Suprapubic skin (tissue), 4 donors: ENCODE measurements around the gene CAND1. TPM values are rescaled to one million over a fixed set of nuclear protein-coding genes. Genes with fewer than 3 reads are reported as not detected.

Source experiments
- DNase-seq, 2 donors: peaks; one replicate each; pipeline ENCODE4 v3.0.0-alpha.2; 2019; ENCODE audit warnings: low spot score in 2 of 2
- H3K27ac ChIP-seq: fragments of 200-600 bp; sonication (generic); one replicate; pipeline ENCODE4 v1.5.1; 2019
- H3K27me3 ChIP-seq: fragments of 200-600 bp; sonication (generic); one replicate; pipeline ENCODE4 v1.5.1; 2019
- H3K36me3 ChIP-seq: fragments of 200-600 bp; sonication (generic); one replicate; pipeline ENCODE4 v1.5.1; 2019
- H3K4me1 ChIP-seq: fragments of 200-600 bp; sonication (generic); one replicate; pipeline ENCODE4 v1.5.1; 2019
- H3K4me3 ChIP-seq: fragments of 200-600 bp; sonication (generic); one replicate; pipeline ENCODE4 v1.5.1; 2019; ENCODE audit warnings: mild to moderate bottlenecking
- H3K9me3 ChIP-seq: fragments of 200-600 bp; sonication (generic); one replicate; pipeline ENCODE4 v1.5.1; 2019
- EP300 ChIP-seq: sonication (generic); formaldehyde crosslinking; IDR thresholded peaks from one replicate; pipeline ENCODE4 v1.6.1; 2017; ENCODE audit warnings: antibody characterized with exemption
- POLR2A ChIP-seq, 2 donors: fragments of 450-650 bp; IDR thresholded peaks; one replicate each; pipeline ENCODE4 v1.6.1; 2017; ENCODE audit warnings: antibody characterized with exemption in 2 of 2, mild to moderate bottlenecking in 2 of 2, moderate library complexity in 2 of 2
- POLR2AphosphoS5 ChIP-seq, 3 donors: sonication (generic); formaldehyde crosslinking; IDR thresholded peaks; one replicate each; pipeline ENCODE4 v1.6.1; 2017; ENCODE audit warnings: antibody characterized with exemption in 3 of 3
- WGBS: methylation state at CpG from one replicate; pipeline ENCODE4 v1.1.5; 2018; 5-methylcytosine and 5-hydroxymethylcytosine counted together
- total RNA-seq, 4 donors: library from RNA; depleted of rRNA; stranded (reverse); fragments of >200 nt; gene quantifications; one replicate each; pipeline ENCODE4 v1.1.0, GENCODE V29; 2016
- TF ChIP-seq, protein P1 (sequence below), 2 donors: fragments of 200-600 bp in 1 of 2; fragments of 450-650 bp in 1 of 2; sonication (generic) in 1 of 2; IDR thresholded peaks; one replicate each; pipeline ENCODE4 v1.5.1; 2016 to 2019; ENCODE audit warnings: antibody characterized with exemption in 2 of 2, mild to moderate bottlenecking in 1 of 2, moderate library complexity in 1 of 2

Gene CAND1
- total RNA-seq, 4 donors from 2014 or later, result 62.9 to 131 (median 72.3) TPM

DNA sequence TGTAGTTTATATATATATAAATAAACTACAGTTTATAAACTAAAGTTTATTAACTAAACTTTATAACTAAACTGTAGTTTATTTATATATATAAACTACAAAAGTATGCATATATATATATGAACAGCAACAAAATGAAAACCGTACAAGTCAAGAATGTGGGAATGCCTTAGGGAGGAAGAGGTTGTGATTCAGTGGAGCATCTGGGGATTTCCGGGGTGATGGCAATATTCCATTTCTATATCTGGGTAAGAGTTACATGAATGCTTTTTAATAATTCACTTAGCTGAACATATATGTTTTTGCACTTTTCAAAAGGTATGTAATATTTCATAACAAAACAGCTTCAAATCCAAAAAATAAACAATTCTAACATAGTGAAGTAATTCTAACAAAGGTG, 30.1 kb upstream of the CAND1 start:
- no peak for TF ChIP-seq POLR2AphosphoS5 (IDR thresholded peaks at IDR 0.05)
- no peak for TF ChIP-seq EP300
- TF ChIP-seq, protein P1, sequence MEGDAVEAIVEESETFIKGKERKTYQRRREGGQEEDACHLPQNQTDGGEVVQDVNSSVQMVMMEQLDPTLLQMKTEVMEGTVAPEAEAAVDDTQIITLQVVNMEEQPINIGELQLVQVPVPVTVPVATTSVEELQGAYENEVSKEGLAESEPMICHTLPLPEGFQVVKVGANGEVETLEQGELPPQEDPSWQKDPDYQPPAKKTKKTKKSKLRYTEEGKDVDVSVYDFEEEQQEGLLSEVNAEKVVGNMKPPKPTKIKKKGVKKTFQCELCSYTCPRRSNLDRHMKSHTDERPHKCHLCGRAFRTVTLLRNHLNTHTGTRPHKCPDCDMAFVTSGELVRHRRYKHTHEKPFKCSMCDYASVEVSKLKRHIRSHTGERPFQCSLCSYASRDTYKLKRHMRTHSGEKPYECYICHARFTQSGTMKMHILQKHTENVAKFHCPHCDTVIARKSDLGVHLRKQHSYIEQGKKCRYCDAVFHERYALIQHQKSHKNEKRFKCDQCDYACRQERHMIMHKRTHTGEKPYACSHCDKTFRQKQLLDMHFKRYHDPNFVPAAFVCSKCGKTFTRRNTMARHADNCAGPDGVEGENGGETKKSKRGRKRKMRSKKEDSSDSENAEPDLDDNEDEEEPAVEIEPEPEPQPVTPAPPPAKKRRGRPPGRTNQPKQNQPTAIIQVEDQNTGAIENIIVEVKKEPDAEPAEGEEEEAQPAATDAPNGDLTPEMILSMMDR (IDR thresholded peaks at IDR 0.05), result no peak
- TF ChIP-seq POLR2A (IDR thresholded peaks at IDR 0.05), result no peak
- no peaks in the 10 kb centered on the region for H3K9me3 ChIP-seq
- DNase-seq, result no peak
- no peak overlapping the region for H3K4me3 ChIP-seq
- 15% methylated on average over 2 of the region's 2 CpGs for WGBS
- no peaks in the 10 kb centered on the region for H3K27me3 ChIP-seq
- no peaks in the 10 kb centered on the region for H3K36me3 ChIP-seq
- no peak overlapping the region for H3K27ac ChIP-seq
- H3K4me1 ChIP-seq, result no peaks in the 10 kb centered on the region

DNA sequence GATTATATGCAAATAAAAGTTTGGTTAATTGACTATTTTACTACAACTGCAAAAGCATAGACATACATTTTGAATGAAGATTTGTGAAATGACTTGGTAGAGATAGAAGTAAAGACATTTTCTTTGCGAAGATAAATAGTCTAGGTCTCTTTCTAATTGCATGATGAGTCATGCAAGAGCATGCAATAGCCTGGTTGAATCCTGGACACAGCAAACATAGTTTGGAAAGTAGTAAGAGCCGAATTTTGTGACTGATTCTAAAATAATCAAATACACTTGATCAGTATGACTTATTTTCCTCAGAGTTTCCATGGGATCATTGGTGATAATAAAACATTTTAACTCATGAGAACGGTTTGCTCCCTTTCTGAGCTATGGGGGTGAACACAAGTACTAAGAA, 27.7 kb upstream of the CAND1 start:
- H3K9me3 ChIP-seq, result no peaks in the 10 kb centered on the region
- no peak overlapping the region for H3K27ac ChIP-seq
- H3K27me3 ChIP-seq, result no peaks in the 10 kb centered on the region
- no peaks in the 10 kb centered on the region for H3K4me1 ChIP-seq
- H3K36me3 ChIP-seq, result no peaks in the 10 kb centered on the region
- WGBS, result 46% methylated on average over 3 of the region's 3 CpGs
- no peak overlapping the region for H3K4me3 ChIP-seq
- DNase-seq, result no peak
- TF ChIP-seq POLR2AphosphoS5 (IDR thresholded peaks at IDR 0.05) (no peak), EP300 (no peak), POLR2A (IDR thresholded peaks at IDR 0.05) (no peak)
- TF ChIP-seq, protein P1 (IDR thresholded peaks at IDR 0.05), result no peak

DNA sequence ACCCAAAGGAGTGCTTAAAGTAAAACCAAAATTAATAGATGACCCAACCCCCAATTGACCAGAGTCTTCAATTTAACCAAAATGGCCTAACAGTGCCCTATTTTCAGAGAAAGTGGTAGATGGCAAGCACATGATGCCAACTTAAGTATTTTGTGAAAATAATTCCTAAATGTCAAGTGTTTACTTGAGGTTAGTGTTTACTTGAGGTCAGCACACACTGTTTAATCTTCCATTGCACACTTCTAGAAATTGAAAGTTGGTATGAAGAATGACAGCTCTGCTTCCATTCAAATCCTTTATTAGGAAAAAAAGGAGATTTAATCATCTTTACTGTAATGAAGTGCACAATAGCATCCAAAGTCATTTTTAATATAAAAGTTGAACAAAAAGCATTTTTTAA, 25.9 kb upstream of the CAND1 start:
- Histone ChIP-seq H3K27me3 (no peaks in the 10 kb centered on the region), H3K36me3 (no peaks in the 10 kb centered on the region), H3K4me3 (no peak overlapping the region), H3K4me1 (no peaks in the 10 kb centered on the region), H3K9me3 (no peaks in the 10 kb centered on the region), H3K27ac (no peak overlapping the region)
- no peak for DNase-seq
- TF ChIP-seq EP300, result no peak
- TF ChIP-seq, protein P1 (IDR thresholded peaks at IDR 0.05), result no peak
- TF ChIP-seq POLR2AphosphoS5 (IDR thresholded peaks at IDR 0.05), result no peak
- TF ChIP-seq POLR2A (IDR thresholded peaks at IDR 0.05), result no peak

DNA sequence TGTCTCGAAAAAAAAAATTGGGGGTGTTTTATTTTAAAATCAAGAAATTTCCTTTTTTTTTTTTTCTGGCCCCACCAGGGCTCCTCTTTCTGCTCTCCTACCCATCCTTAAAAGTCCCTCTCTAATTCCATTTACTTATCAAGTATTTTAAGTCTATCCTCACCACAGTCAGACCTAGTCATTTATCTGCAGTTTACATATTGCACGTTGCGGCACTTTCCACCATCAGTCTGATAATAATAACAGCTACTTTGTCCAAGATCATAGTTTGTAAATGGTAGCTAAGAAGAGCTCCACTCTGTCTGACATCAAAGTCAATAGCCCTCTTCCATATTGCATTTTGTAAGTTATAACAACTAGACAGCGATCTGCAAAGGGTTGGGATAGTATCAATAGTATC, 23.6 kb upstream of the CAND1 start:
- H3K27ac ChIP-seq, result no peak overlapping the region
- no peak overlapping the region for H3K4me3 ChIP-seq
- H3K4me1 ChIP-seq, result no peaks in the 10 kb centered on the region
- H3K9me3 ChIP-seq, result no peaks in the 10 kb centered on the region
- no peaks in the 10 kb centered on the region for H3K27me3 ChIP-seq
- WGBS, result 91% methylated on average over 4 of the region's 4 CpGs
- no peaks in the 10 kb centered on the region for H3K36me3 ChIP-seq
- DNase-seq, result no peak
- TF ChIP-seq POLR2AphosphoS5 (IDR thresholded peaks at IDR 0.05), result no peak
- TF ChIP-seq EP300, result no peak
- TF ChIP-seq POLR2A (IDR thresholded peaks at IDR 0.05), result no peak
- TF ChIP-seq, protein P1 (IDR thresholded peaks at IDR 0.05), result no peak

DNA sequence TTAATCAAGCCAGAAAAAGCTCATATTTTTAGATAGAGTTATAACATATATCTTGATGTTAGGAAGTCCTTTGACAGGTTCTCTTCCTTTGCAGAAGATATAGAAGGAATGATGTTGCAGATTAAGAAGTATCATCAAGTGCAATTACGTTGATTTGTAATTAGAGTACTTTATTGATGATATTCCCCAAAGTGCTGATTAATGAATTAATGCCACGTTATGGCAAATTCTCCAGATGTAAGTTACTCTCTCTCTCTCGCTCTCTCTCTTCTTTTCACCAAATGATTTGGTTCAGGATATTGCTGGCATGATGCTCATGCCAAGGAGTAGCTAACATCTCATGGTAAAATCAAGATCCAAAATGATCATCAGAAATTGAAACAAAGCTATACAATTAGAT, 18.1 kb upstream of the CAND1 start:
- TF ChIP-seq POLR2AphosphoS5 (IDR thresholded peaks at IDR 0.05) (no peak), EP300 (no peak), POLR2A (IDR thresholded peaks at IDR 0.05) (no peak)
- TF ChIP-seq, protein P1 (IDR thresholded peaks at IDR 0.05), result no peak
- H3K36me3 ChIP-seq, result no peaks in the 10 kb centered on the region
- no peaks in the 10 kb centered on the region for H3K27me3 ChIP-seq
- 80% methylated on average over 3 of the region's 3 CpGs for WGBS
- no peak overlapping the region for H3K27ac ChIP-seq
- no peaks in the 10 kb centered on the region for H3K9me3 ChIP-seq
- no peak overlapping the region for H3K4me3 ChIP-seq
- no peak for DNase-seq
- no peaks in the 10 kb centered on the region for H3K4me1 ChIP-seq
